Stimulated activated CD8-positive, alpha-beta memory T cell treated with anti-CD3 and anti-CD28 coated beads, Interleukin-15, amount 100 ng/mL, for 24 hours (primary cell): Measurements from ENCODE around the gene PXDN.

Experiments used
- DNase-seq: peaks from one replicate; pipeline ENCODE4 v3.0.0-alpha.2; 2020; ENCODE audit warnings: low read depth

PXDN gene

DNA sequence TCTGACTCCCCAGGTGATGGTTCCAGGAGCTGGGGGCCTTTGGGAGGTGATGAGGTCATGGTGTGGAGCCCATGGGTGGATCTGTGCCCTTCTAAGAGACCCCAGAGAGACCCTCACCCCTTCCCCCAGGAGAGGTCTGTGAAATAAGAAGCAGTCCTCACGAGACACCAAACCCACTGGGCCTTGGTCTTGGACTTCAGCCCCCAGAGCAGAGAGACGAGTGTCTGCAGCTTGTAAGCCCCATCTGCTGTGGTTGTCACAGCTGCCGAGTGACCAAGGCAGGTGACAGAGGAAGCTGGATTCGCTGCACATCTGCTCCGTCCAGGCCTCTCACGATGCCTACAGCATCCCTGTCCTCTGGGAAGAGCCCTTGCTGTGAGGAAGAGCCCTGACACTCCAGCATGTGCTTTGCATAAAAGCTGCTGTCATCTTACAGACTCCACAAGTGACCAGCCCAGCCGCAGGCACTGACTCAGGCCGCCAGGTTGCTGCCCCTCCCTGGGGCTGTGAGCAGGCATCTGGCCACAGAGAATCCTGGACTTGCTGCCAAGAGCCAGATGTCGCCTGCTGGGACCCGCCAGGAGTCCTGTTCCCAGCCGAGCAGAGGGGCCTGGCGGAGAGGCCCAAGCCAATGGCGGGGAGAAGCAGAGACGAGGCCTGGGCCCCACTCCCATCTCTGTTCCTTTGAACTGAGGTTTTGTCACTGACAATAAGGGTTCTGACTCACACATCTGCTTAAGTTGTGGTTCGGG, 150.8 kb downstream of the PXDN start:
- DNase-seq, result no peak

DNA sequence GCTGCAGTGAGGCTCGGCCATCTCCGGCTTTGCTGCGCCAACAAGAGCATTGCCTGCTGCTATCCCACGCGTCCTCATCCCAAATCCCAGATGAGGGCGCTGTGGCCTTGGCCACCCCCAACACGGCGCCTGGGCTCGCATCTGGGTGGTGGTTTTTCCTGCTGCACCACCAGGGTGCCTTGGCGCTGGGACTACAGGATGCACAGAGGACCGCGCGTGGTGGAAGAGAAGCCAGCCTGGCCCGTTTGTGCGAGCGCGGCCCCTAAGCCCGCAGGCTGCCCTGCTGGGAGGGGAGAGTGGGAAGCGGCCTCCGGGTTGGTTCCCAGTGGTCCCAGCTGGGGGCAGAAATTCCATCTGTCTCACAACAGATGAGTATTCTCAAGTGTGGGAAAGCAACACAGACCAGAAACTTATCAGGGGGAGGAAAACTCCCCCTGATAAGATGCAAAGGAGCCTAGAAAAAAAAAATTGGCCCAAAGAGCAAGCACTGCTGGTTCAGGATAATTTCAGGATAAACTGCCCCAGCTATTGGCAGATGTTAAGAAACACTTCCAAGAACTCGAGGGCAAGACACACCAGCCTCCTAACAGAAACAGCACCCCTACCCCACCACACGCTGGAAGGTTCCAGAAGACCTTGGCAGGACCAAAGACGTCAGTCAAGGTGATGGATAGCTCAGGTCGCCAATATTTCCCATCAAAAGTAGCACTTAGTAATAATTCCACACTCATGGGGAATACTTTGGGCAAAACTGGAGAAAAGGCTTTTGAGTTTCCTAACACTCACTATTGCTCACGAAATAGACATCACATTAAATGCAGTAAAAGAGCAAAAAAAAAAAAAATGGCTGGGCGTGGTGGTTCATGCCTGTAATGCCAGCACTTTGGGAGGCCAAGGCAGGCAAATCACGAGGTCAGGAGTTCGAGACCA, 152.1 kb downstream of the PXDN start:
- no peak for DNase-seq

DNA sequence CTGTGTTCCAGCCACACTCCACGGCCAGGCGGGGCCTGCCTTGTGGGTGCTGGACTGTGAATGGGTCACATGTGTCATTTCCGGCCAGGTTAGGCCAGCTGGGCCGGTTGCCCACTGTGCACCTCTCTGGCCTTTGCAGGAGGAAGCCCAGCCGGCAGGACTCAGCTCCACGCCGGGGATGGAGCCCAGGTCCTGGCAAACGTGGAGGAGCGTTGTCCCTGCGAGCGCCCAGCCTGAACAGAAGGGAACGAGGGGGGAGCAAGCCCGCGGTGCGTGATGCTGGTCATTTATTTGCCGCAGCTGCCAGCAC, 152.9 kb downstream of the PXDN start:
- DNase-seq, result no peak

DNA sequence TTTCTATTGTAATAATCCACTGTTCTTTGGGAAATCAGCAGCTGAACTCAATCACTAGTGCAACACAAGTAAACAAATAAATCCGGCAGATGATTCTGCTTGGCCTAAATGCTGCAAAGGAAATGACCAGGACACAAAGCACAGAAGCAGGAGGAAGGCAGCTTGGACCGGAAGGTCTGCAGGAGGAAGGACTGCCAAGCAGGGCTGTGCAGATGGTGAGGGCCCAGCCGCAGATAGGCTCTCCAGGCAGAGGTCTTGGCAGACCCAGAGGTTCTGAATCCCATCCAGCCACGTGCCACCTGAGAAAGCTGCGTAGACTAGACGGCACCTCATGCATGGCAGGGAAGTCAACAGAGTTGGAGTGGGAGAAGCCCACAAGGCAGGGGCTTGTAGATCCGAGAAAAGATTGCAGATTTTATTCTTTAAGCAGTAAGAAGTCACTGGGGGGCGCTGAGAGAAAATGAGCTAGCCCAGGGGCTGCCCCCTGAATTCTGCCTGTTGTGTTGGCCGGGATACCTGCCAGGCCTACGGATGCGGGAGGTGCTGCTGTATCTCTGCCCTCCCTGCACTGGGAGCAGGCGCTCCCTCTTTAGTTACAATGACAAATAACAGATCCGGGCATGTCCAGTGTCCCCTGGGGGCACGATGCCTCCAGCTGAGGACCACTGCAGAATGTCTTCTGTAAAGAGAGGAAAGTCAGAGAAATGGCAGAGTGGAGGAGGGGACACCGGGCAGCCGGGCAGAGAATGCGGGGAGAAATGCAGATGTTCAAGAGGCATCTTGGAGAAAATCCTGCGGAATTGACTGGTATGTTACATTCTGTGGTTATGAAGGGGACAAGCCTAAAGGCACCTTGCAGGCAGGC, 153.5 kb downstream of the PXDN start:
- DNase-seq, result no peak

DNA sequence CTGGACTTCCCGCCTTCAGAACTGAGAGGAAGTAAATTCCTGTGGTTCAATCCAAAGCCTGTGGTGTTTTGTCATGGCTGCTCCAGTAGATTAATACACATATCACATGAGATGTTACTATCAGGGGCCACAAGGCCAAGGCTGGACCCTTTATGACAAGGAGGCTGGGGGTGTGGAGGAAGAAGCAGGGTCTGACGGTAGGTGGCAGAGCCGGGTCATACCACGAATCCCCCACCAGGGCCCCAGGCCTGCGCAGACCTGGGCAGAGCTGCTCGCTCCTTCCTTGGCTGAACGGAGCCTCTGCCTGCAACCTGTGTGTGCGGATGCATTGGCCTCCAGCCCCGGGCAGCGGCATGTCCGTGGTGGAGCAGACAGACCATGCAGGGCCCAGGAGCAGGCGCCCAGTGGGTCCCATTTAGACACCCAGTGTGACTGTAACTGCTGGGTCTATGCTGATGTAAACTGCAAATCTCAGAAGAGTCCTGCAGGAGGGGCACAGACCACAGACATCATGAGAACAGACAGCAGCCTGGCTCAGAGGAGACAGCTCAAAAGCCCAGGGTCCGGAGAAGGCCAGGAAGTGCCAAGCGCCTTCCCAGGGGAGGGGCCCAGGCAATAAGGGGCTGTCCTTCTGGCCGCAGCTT, 155.2 kb downstream of the PXDN start:
- DNase-seq, result no peak

DNA sequence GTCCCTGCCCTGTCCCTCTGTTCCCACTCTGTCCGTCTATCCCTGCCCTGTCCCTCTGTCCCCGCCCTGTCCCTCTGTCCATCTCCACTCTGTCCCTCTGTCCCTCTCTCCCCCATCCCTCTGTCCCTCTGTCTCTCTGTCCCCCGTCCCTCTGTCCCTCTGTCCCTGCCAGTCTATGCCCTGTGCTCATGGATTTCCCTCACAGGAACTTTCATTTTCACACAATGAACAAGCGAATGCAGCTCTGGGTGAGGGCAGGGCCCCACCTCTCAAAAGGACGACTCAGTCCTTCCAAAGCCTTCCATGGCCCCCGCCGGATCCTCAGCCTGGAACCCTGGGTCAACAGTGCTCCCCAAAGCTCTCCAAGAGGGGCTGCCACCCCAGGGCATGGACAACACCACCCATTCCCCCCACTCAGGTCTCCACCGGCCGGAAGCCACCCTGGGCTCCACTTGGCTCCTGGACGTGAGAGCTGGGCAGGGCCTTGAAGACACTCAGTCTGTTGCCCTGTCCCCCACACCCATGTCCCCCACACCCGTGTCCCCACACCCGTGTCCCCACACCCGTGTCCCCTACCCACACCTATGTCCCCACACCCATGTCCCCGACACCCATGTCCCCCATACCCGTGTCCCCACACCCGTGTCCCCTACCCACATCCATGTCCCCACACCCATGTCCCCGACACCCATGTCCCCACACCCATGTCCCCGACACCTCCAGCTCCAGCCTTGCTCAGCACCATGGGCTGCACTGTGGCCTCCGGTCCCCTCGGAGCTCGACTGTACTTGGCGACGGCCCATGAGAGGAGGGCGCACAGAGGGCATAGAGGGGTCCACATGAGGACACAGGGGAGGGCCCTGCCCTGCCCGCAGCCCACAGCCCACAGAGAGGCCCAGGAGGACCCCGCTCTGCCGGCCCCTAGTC, 156.0 kb downstream of the PXDN start:
- no peak for DNase-seq

DNA sequence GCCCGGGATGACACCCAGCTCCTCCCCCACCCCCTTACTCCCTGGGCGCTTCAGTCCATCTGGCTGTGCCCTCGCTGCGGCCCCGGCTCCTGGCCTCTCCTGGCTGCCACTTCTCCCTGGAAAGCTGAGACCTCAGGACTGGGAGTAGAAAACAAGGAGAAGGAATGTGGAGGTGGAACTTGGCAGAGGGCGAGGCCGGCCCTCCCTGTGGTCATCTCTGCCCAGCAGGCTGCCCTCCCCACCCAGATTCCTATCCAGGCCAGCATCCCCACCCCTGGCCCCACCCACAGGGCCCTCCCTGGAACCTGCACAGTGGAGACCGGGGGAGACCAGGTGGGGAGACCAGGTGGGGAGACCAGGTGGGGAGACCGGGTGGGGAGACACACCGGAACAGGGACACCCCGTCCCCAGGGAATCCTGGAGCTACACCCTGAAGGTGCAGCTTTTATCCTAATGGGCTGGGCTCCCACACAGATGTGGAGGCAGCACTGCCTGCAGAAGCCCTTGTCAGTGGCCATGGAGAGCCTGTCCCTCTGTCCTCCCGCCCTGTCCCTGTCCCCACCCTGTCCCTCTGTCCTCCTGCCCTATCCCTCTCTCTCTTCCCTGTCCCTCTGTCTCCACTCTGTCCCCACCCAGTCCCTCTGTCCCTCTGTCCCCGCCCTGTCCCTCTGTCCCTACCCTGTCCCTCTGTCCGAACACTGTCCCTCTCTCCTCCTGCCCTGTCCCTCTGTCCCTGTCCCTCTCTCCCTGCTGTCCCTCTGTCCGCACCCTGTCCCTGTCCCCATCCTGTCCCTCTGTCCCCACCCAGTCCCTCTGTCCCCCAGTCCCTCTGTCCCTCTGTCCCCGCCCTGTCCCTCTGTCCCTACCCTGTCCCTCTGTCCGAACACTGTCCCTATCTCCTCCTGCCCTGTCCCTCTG, 157.1 kb downstream of the PXDN start:
- DNase-seq, result no peak

DNA sequence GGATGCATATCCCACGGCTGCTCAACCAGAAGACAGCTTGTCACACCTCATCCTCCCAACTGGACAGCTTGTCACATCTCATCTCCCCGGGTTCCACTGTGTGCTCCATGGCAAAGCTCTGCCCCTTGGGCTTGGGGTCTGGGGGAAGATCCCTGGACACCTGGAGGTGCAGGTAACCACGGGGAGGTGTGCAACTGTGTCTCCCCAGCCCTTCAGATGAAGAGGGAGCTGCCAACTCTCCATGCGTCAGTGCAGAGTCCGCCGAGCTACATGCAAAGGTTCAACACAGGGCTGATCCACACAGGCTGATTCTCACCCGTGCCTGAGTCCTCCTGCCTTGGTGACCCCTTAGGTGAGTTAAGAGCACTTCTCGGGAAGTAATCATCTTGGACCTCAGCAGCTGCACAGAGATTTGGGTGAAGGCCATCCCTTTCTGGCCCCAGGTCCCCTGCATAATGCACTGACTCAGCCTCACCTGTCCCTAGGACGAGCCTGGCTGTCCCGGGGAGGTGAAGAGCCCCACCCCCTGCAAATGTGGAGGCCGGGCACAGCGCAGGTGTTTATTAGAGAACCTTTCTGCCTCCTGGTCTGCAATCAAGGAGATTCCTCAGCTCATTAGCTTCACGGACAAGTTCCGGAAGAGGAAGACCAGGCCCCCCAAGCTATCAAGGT, 157.9 kb downstream of the PXDN start:
- no peak for DNase-seq

DNA sequence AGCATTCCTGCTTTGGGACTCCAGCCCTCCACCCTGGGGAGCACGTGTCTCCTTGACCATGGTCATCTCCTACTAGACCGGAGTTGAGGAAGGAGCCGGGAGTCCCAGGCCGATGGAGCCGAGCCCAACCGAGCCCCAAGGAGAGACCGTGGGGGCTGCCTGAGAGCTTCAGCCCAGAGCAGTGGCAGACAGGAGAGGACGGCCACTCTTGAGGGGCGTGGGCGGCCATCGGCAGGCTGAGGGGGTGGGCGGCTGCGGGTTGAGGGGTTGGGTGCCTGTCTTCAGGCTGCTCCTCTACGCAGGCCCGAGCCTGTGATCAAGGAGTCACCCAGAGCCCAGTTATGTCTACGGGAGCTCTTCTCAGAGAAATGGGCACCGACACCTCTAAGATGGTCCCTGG, 158.7 kb downstream of the PXDN start:
- DNase-seq, result no peak

DNA sequence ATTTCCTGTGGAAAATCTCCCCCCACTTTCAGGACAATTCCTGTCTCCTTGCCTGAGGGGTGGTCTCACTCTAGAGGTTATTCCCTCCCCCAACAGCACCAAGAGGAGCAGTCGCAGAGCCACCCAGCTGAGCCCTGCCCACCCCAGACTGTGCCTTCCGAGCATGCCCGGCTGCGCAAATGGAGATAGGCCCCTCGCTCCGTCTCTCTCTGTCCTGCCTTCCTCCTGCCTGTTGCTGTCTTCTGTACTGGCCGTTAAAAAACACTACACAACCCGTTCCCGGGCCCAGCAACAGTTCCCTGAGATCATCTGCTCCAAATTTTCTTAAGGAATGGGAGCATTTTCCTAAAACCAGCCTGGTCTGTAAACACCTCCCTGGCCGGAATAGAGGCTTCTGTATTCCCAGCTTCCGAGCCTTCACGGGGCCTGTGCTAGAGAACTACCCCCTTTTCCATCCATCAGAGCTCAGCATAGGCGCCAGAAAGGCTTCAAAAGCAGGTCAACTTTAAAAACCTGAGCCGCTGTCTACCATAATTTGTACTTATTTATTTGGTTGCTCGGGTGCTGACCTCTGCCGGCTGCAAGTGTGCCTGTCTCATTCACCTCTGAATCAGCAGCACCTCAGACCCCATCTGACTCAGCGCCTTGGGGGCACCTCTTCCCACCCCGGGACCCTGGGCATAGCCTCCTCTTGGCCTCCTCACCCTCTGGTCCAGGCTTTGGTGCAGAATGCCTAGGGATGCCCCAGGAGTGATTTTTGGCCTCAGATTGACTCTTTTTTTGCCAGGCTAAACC, 159.4 kb downstream of the PXDN start:
- DNase-seq, result no peak

DNA sequence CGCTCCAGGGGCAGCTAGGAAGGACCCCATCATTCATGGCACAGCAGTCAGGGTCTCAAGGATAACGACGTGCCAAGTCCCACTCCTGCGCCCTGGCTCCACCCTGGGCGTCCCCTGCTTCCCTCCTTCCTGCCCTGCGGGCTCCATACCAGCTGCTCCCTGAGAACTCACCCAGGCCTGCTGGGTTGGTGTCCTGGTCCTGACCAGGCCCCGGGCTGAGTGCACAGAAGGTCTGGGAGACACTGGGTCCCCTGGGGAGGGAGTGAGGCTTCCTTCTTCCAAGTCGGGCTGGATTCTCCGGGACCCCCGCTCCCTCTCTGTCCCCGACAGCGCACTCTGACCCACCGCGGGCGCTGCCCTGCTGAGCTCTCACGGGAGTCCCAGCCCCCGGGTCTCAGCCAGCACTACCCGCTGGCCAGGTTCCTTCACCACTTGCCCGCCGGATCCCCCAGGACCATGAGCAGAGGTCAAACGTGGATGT, 160.2 kb downstream of the PXDN start:
- DNase-seq, result no peak

DNA sequence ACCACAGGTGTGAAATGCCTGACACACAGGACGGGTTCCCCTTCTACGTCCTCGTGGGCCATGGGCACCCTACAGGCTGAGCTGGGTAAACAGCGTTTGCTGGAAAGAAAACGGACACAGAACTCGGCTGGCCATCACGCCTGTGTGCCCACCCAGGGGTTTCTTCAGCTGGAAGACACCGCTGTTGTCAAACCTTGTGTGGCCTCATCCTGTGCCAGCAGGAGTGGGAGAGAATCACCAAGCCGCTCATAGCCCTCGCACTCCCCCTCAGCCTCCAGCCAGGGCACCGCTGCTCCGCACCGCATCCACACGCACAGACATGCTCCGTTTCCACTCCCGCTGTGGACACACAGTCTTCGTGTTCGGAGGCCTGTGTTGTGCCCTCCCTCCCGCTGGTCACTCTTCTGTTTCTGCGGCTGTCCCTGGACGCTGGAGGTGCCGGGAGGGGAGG, 161.4 kb downstream of the PXDN start:
- no peak for DNase-seq

DNA sequence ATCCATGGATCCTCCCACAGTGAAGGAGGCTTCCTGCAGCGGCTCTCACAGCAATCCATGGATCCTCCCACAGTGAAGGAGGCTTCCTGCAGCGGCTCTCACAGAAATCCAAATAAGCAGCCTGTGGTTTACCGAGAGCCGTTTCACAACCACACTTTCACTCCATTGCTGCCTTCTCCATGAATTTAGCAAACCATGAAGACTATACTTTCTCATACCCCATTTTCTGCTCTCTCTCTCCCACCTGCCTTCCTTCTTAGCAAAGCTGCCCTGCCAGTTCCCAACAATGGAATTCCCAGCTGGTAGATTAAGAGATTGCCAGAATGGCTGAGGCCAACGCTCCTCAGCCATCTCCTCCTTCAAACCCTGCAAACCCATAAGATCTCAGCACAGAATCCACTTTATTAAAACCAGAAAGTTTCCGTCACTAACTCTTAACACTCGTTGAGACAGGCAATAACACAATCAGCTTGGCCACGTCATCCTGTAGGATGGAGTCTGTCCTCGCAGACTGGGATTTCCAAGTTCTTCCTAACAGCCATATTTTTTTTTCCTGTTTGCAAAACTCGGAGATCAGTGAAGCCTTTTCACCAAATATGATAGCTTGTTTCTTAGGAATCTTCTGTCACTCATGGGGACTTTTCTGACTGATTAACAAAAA, 162.2 kb downstream of the PXDN start:
- no peak for DNase-seq
